ENCODE data around the gene CHDH.

Gene CHDH

DNA sequence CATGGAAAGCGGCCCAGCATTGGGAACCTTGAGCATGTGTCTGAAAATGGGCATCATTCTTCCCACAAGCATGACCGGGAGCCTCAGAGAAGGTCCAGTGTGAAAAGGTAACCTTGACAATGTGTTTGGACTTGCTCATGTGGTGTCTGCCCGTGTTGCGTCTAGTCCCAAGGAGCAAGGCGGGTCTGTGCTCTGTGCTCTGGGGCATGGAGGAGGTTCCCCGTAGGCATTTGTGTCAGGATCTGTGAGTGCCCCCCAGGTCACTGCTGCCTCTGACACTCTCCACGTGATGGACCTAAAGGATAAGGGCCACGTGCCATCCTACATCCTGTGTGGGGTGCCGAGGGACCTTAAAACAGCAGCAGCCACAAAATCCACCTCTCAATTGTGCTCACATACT is 44.9 kb downstream of the CHDH start:
- no peak for TF ChIP-seq CTCF (IDR thresholded peaks at IDR 0.05; ENCODE audit: insufficient read depth, low read length, missing control alignments)
- ChIA-PET CTCF (no interaction called here), POLR2A (no interaction called here)
- no peak for DNase-seq (ENCODE audit: low read depth, low spot score)
- H3K4me3 ChIP-seq (ENCODE audit: low read depth, low read length) = no peak overlapping the region

GRCh38 chr3:53800041-53800906 is 45.9 kb downstream of the CHDH start:
- H3K4me3 ChIP-seq (ENCODE audit: low read depth, low read length) = no peak overlapping the region
- ChIA-PET POLR2A (no interaction called here), CTCF (no interaction called here)
- no peak for DNase-seq (ENCODE audit: low read depth, low spot score)
- TF ChIP-seq CTCF (IDR thresholded peaks at IDR 0.05; ENCODE audit: insufficient read depth, low read length, missing control alignments) = no peak

- CTCF ChIA-PET = no interaction called here
These were observed 46.8 kb downstream of the CHDH start for GRCh38 chr3:53799338-53799865.

DNA sequence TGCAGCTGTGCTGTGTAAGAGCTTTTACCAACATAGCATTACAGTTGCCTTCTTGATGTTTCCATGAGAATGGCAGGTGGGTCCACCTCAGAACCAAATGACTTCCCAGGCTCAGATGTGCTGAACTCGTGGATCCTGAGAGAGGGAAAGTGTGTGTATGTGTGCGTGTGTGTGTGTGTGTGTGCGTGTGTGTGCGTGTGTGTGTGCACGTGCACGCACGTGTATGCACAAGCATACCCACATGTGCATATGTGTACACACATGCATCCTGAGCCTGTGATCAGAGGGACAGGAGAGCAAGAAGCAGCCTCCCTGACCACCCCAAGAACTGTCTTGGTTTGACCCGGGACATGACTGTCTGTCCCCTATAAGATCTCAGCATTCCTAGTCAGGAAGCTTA is 48.1 kb downstream of the CHDH start:
- no peak overlapping the region for H3K4me3 ChIP-seq (ENCODE audit: low read depth, low read length)
- CTCF ChIA-PET = no interaction called here
- DNase-seq (ENCODE audit: low read depth, low spot score) = no peak
- POLR2A ChIA-PET = no interaction called here
- no peak for TF ChIP-seq CTCF (IDR thresholded peaks at IDR 0.05; ENCODE audit: insufficient read depth, low read length, missing control alignments)

More at GRCh38 chr3:53799338-53799865, 46.8 kb downstream of the CHDH start:
- H3K4me3 ChIP-seq (ENCODE audit: low read depth, low read length) = no peak overlapping the region
- DNase-seq (ENCODE audit: low read depth, low spot score) = no peak
- TF ChIP-seq CTCF (IDR thresholded peaks at IDR 0.05; ENCODE audit: insufficient read depth, low read length, missing control alignments) = no peak
- POLR2A ChIA-PET = no interaction called here

- no peak for DNase-seq (ENCODE audit: low read depth, low spot score)
- ChIA-PET CTCF (no interaction called here), POLR2A (no interaction called here)
- no peak overlapping the region for H3K4me3 ChIP-seq (ENCODE audit: low read depth, low read length)
- no peak for TF ChIP-seq CTCF (IDR thresholded peaks at IDR 0.05; ENCODE audit: insufficient read depth, low read length, missing control alignments)
These were observed 50.2 kb downstream of the CHDH start for GRCh38 chr3:53795789-53796560.

GRCh38 chr3:53795176-53795575 is 51.0 kb downstream of the CHDH start:
- ChIA-PET POLR2A (no interaction called here), CTCF (no interaction called here)
- no peak overlapping the region for H3K4me3 ChIP-seq (ENCODE audit: low read depth, low read length)
- no peak for TF ChIP-seq CTCF (IDR thresholded peaks at IDR 0.05; ENCODE audit: insufficient read depth, low read length, missing control alignments)
- DNase-seq (ENCODE audit: low read depth, low spot score) = no peak

Measured in AG04449 (cell line).